ENCODE data around the gene XBP1. TPM values are rescaled to one million over a fixed set of nuclear protein-coding genes. Genes with fewer than 3 reads are reported as not detected.

The XBP1 gene
- total RNA-seq, 2 experiments from 2014 or later, result 35.8 to 118 TPM

- POLR2A ChIA-PET, result interaction anchor here (2.2 kb wide), 1 partner anchor 9 kb away, joined by 11 read pairs; no protein-coding TSS in a partner anchor
- H3K4me1 ChIP-seq (ENCODE audit: insufficient read depth, low read length, poor library complexity, severe bottlenecking), result peaks cover 5% of the 10 kb centered on the region
- intact Hi-C loops (cut with micrococcal nuclease; ENCODE audit: unreplicated experiment), result loop anchor here (10.0 kb wide), 1 partner anchor 55 kb away; no protein-coding TSS in a partner anchor
These were observed 30.8 kb downstream of the XBP1 start for GRCh38 chr22:28769394-28770085.

GRCh38 chr22:28768701-28769393 is 31.5 kb downstream of the XBP1 start:
- CTCF ChIA-PET (ENCODE audit: unreplicated experiment), result no interaction called here

More at GRCh38 chr22:28769394-28770085, 30.8 kb downstream of the XBP1 start:
- Histone ChIP-seq H3K79me2 (ENCODE audit: insufficient read depth, low read depth, low read length) (peaks cover 14% of the 10 kb centered on the region; the same call in 1 of the 2 replicates), H3K9me3 (ENCODE audit: low read length) (peaks cover 5% of the 10 kb centered on the region; the same call in 1 of the 2 replicates), H3K9me2 (ENCODE audit: insufficient read depth, low read length) (no peaks in the 10 kb centered on the region), H3K4me3 (ENCODE audit: low read depth, low read length, poor library complexity, severe bottlenecking) (no peak overlapping the region), H3K36me3 (ENCODE audit: insufficient read depth, low read length) (peaks cover 4% of the 10 kb centered on the region), H3K4me2 (ENCODE audit: low read length) (no peak overlapping the region), H2AFZ (ENCODE audit: low read length) (no peak overlapping the region), H3K27ac (ENCODE audit: low read depth, low read length, poor library complexity, severe bottlenecking) (no peak overlapping the region), H4K20me1 (ENCODE audit: insufficient read depth, low read length) (0 out of 2 replicates have a peak, but pooled peaks cover under 1% of the 10 kb centered on the region)
- no peak for TF ChIP-seq EZH2phosphoT487 (IDR thresholded peaks at IDR 0.05; ENCODE audit: borderline replicate concordance, low read depth, low read length)
- TF ChIP-seq CTCF (conservative IDR thresholded peaks at IDR 0.05; ENCODE audit: low read length), result no peak
- no peak for DNase-seq (ENCODE audit: low spot score)
- no TSS peak for BruUV-seq (replicated peaks)
- CTCF ChIA-PET (ENCODE audit: unreplicated experiment), result no interaction called here

More at GRCh38 chr22:28768701-28769393, 31.5 kb downstream of the XBP1 start:
- H2AFZ ChIP-seq (ENCODE audit: low read length), result no peak overlapping the region
- peaks cover 3% of the 10 kb centered on the region for H3K4me1 ChIP-seq (ENCODE audit: insufficient read depth, low read length, poor library complexity, severe bottlenecking)
- BruUV-seq (replicated peaks), result no TSS peak
- no peaks in the 10 kb centered on the region for H4K20me1 ChIP-seq (ENCODE audit: insufficient read depth, low read length)
- intact Hi-C loops (cut with micrococcal nuclease; ENCODE audit: unreplicated experiment), result no loop called here
- H3K27ac ChIP-seq (ENCODE audit: low read depth, low read length, poor library complexity, severe bottlenecking), result no peak overlapping the region
- POLR2A ChIA-PET, result interaction anchor here (2.2 kb wide), 1 partner anchor 8 kb away, joined by 11 read pairs; no protein-coding TSS in a partner anchor
- no peaks in the 10 kb centered on the region for H3K9me2 ChIP-seq (ENCODE audit: insufficient read depth, low read length)
- no peak overlapping the region for H3K4me2 ChIP-seq (ENCODE audit: low read length)
- H3K9me3 ChIP-seq (ENCODE audit: low read length), result peaks cover 5% of the 10 kb centered on the region; the same call in 1 of the 2 replicates
- DNase-seq (ENCODE audit: low spot score), result no peak
- no peak overlapping the region for H3K4me3 ChIP-seq (ENCODE audit: low read depth, low read length, poor library complexity, severe bottlenecking)
- peaks cover 8% of the 10 kb centered on the region; the same call in 1 of the 2 replicates for H3K79me2 ChIP-seq (ENCODE audit: insufficient read depth, low read depth, low read length)
- no peak for TF ChIP-seq EZH2phosphoT487 (IDR thresholded peaks at IDR 0.05; ENCODE audit: borderline replicate concordance, low read depth, low read length)
- no peak for TF ChIP-seq CTCF (conservative IDR thresholded peaks at IDR 0.05; ENCODE audit: low read length)
- H3K36me3 ChIP-seq (ENCODE audit: insufficient read depth, low read length), result no peaks in the 10 kb centered on the region
